OCI-LY7 (cell line): ENCODE measurements around the gene HAGHL. TPM values are rescaled to one million over a fixed set of nuclear protein-coding genes. Genes with fewer than 3 reads are reported as not detected.

Source experiments
- BruUV-seq: library from RNA; stranded (reverse); fragments of 400-500 nt; replicated peaks from 2 replicates; lab custom pipeline; 2021; lab: Mats Ljungman, UMichigan
- CTCF ChIA-PET: fragments of 300-600 bp; sonication (Branson Sonifier 250); formaldehyde crosslinking; loops from one replicate; lab custom pipeline; 2022; ENCODE audit warnings: antibody characterized with exemption; ENCODE audit not compliant: unreplicated experiment; lab: Charles Lee
- POLR2A ChIA-PET: fragments of 300-600 bp; sonication (Branson Sonifier 250); formaldehyde crosslinking; loops from one replicate; lab custom pipeline; 2022; ENCODE audit warnings: antibody characterized with exemption; lab: Charles Lee
- DNase-seq: peaks from one replicate; pipeline ENCODE4 v3.0.0-alpha.2; 2015; ENCODE audit warnings: low spot score
- H2AFZ ChIP-seq: fragments of 200-600 bp; sonication (generic), shearing (Covaris generic); 2 replicates; pipeline ENCODE4 v1.6.1; 2014; ENCODE audit warnings: mild to moderate bottlenecking, antibody characterized with exemption, low read length, moderate library complexity
- H3K27ac ChIP-seq: fragments of 200-600 bp; sonication (generic); 2 replicates; pipeline ENCODE4 v1.5.1; 2014; ENCODE audit warnings: mixed run types, low read depth, mild to moderate bottlenecking, moderate library complexity, low read length, inconsistent platforms; ENCODE audit not compliant: poor library complexity, severe bottlenecking
- H3K36me3 ChIP-seq: fragments of 200-600 bp; sonication (generic); 2 replicates; pipeline ENCODE4 v1.6.1; 2014; ENCODE audit warnings: mild to moderate bottlenecking, antibody characterized with exemption, low read length, moderate library complexity, mixed read lengths; ENCODE audit not compliant: insufficient read depth
- H3K4me1 ChIP-seq: fragments of 200-600 bp; sonication (generic); 2 replicates; pipeline ENCODE4 v1.5.1; 2014; ENCODE audit warnings: mild to moderate bottlenecking, low read length; ENCODE audit not compliant: insufficient read depth, poor library complexity, severe bottlenecking
- H3K4me2 ChIP-seq: fragments of 200-600 bp; sonication (generic); 2 replicates; pipeline ENCODE4 v1.6.1; 2014; ENCODE audit warnings: mild to moderate bottlenecking, low read length
- H3K4me3 ChIP-seq: fragments of 200-600 bp; sonication (generic); 2 replicates; pipeline ENCODE4 v1.5.1; 2014; ENCODE audit warnings: mild to moderate bottlenecking, low read depth, low read length; ENCODE audit not compliant: poor library complexity, severe bottlenecking
- H3K79me2 ChIP-seq: fragments of 200-600 bp; sonication (generic); 2 replicates; pipeline ENCODE4 v1.6.1; 2016; ENCODE audit warnings: low read depth, mild to moderate bottlenecking, low read length, moderate library complexity, mixed read lengths; ENCODE audit not compliant: insufficient read depth
- H3K9me2 ChIP-seq: fragments of 200-600 bp; sonication (generic); 2 replicates; pipeline ENCODE4 v1.6.1; 2016; ENCODE audit warnings: mild to moderate bottlenecking, low read length, mixed read lengths; ENCODE audit not compliant: insufficient read depth
- H3K9me3 ChIP-seq: fragments of 200-600 bp; sonication (generic); 2 replicates; pipeline ENCODE4 v1.6.1; 2014; ENCODE audit warnings: mild to moderate bottlenecking, mixed run types, low read length, mixed read lengths
- H4K20me1 ChIP-seq: fragments of 200-600 bp; sonication (generic); 2 replicates; pipeline ENCODE4 v1.6.1; 2014; ENCODE audit warnings: mild to moderate bottlenecking, antibody characterized with exemption, low read length, moderate library complexity, mixed read lengths; ENCODE audit not compliant: insufficient read depth
- CTCF ChIP-seq: fragments of 200-600 bp; sonication (generic); conservative IDR thresholded peaks from 2 replicates; pipeline ENCODE4 v1.5.1; 2014; ENCODE audit warnings: mild to moderate bottlenecking, antibody characterized with exemption, low read length, moderate library complexity, mixed read lengths
- EZH2phosphoT487 ChIP-seq: fragments of 200-600 bp; sonication (generic); IDR thresholded peaks from 2 replicates; pipeline ENCODE4 v1.6.1; 2018; ENCODE audit warnings: low read depth, borderline replicate concordance, mild to moderate bottlenecking, mixed run types, antibody characterized with exemption, low read length, moderate library complexity, mixed read lengths
- intact Hi-C: fragments of 100-400 bp; cut with micrococcal nuclease; formaldehyde crosslinking; loops from one replicate; pipeline ENCODE4 v1.10.0; 2022; ENCODE audit not compliant: unreplicated experiment
- total RNA-seq, 2 experiments: library from RNA; depleted of rRNA in 1 of 2; stranded (reverse); fragments of >200 nt in 1 of 2; shearing (Covaris generic) in 1 of 2; gene quantifications; 2 replicates each; pipeline ENCODE4 v1.2.3, GENCODE V29; 2014 to 2022

The HAGHL gene
- total RNA-seq, 2 experiments from 2014 or later: 30.8 to 57.9 TPM

DNA sequence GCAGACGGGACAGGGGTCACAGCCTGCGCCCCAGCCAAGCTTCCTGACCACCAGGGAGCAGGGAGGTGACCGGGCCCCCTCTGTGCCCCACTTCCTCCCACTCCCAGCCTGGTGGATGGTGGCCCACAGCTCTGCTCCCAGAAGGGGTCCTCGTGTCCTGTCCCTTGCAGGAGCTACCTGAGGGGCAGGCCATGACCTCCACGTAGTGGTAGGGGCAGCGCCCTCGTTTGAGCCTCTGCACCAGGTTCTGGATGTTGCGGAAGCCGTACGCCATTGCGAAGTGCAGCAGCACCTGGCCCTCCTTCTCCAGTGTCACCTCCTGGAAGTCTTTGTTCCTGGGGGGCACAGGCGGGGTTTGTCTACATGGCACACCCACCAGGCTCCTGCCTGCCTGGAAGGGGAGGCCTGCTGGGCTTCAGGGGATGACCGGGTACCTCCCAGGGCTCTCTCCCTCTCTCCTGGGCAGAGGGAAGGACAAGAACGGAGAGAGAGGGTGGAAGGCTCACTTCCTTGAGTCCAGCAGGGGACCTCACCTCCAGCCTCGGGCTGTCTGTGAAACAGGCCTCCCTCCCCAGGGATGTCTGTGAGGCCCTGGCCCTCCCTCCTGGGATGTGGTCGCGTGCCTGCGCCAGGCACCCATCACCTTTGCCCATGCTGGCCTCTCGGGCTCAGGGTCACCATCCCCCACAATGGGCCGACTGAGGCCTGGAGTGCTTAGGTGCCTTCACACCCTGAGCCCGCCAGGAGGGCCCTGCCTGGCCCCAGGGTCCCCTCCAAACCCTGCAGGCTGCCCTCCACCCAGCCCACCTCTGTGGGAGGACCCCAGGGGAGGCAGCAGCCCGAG, 4.0 kb downstream of the HAGHL start:
- Histone ChIP-seq H3K9me3 (no peaks in the 10 kb centered on the region), H3K4me1 (peaks cover 18% of the 10 kb centered on the region), H3K4me3 (no peak overlapping the region), H3K9me2 (no peaks in the 10 kb centered on the region), H3K79me2 (peaks cover 3% of the 10 kb centered on the region; the same call in 1 of the 2 replicates), H4K20me1 (no peaks in the 10 kb centered on the region), H3K4me2 (no peak overlapping the region), H3K36me3 (peaks cover 64% of the 10 kb centered on the region), H2AFZ (no peak overlapping the region), H3K27ac (no peak overlapping the region)
- TF ChIP-seq CTCF (no peak), EZH2phosphoT487 (no peak)
- intact Hi-C loops: no loop called here
- no TSS peak for BruUV-seq
- ChIA-PET POLR2A (interaction anchor here (1.3 kb wide), 1 partner anchor 10 kb away, joined by 4 read pairs; the partner anchor contains the start of gene ANTKMT), CTCF (no interaction called here)
- no peak for DNase-seq

- Histone ChIP-seq H3K79me2 (peaks cover 17% of the 10 kb centered on the region), H2AFZ (no peak overlapping the region), H3K9me2 (no peaks in the 10 kb centered on the region), H3K9me3 (no peaks in the 10 kb centered on the region), H3K4me2 (no peak overlapping the region), H3K36me3 (peaks cover 79% of the 10 kb centered on the region), H3K4me3 (no peak overlapping the region), H4K20me1 (no peaks in the 10 kb centered on the region), H3K4me1 (peaks cover 24% of the 10 kb centered on the region), H3K27ac (no peak overlapping the region)
- no TSS peak for BruUV-seq
- no peak for DNase-seq
- ChIA-PET POLR2A (no interaction called here), CTCF (no interaction called here)
- no peak for TF ChIP-seq EZH2phosphoT487
- TF ChIP-seq CTCF: no peak
- intact Hi-C loops: no loop called here
These were observed 5.4 kb downstream of the HAGHL start for GRCh38 chr16:732332-732731.

GRCh38 chr16:732936-733335, 6.0 kb downstream of the HAGHL start:
- Histone ChIP-seq H2AFZ (no peak overlapping the region), H3K4me2 (no peak overlapping the region), H3K9me3 (no peaks in the 10 kb centered on the region), H3K36me3 (peaks cover 81% of the 10 kb centered on the region), H3K79me2 (peaks cover 18% of the 10 kb centered on the region), H3K4me3 (no peak overlapping the region), H3K4me1 (peaks cover 30% of the 10 kb centered on the region), H3K9me2 (no peaks in the 10 kb centered on the region), H3K27ac (no peak overlapping the region), H4K20me1 (no peaks in the 10 kb centered on the region)
- intact Hi-C loops: no loop called here
- BruUV-seq: no TSS peak
- no peak for DNase-seq
- ChIA-PET CTCF (no interaction called here), POLR2A (interaction anchor here (0.8 kb wide), 1 partner anchor 17 kb away, joined by 3 read pairs; no protein-coding TSS in a partner anchor)
- TF ChIP-seq EZH2phosphoT487: no peak
- 0 out of 2 replicates have a peak, but pooled peaks have one; percentile 44 for TF ChIP-seq CTCF
